H1 (cell line): ENCODE measurements around the gene AMN1. TPM values are rescaled to one million over a fixed set of nuclear protein-coding genes. Genes with fewer than 3 reads are reported as not detected.

Experiments used
- CTCF ChIA-PET: fragments of 300-600 bp; sonication (Branson Sonifier 250); formaldehyde crosslinking; loops from one replicate; lab custom pipeline; 2021; ENCODE audit not compliant: partially characterized antibody; lab: Charles Lee
- POLR2A ChIA-PET: fragments of 300-600 bp; sonication (Branson Sonifier 250); formaldehyde crosslinking; loops from one replicate; lab custom pipeline; 2021; ENCODE audit warnings: inconsistent platforms; ENCODE audit not compliant: partially characterized antibody; lab: Charles Lee
- DNase-seq, 2 experiments: peaks; one replicate each; pipeline versions ENCODE4 v3.0.0 to v3.0.0-alpha.2; 2010 to 2022; ENCODE audit warnings: low spot score in 2 of 2, low read depth in 1 of 2, mixed read lengths in 1 of 2
- FAIRE-seq: peaks from 2 replicates; lab custom pipeline; 2011; peaks lifted over from hg19 to GRCh38; lab: Jason Lieb, UNC
- H2AFZ ChIP-seq: 2 replicates; pipeline ENCODE4 v1.8.1; 2012; ENCODE audit warnings: low read length, inconsistent platforms
- H2AK5ac ChIP-seq: 2 replicates; pipeline ENCODE4 v1.6.1; 2013; ENCODE audit warnings: low read depth, low read length
- H2BK120ac ChIP-seq: replicated peaks from 2 replicates; pipeline ENCODE3; 2013; ENCODE audit warnings: low read depth, low read length, inconsistent platforms
- H2BK12ac ChIP-seq: 2 replicates; pipeline ENCODE4 v1.6.1; 2013; ENCODE audit warnings: low read depth, low read length
- H2BK15ac ChIP-seq: 2 replicates; pipeline ENCODE4 v1.6.1; 2013; ENCODE audit warnings: low read length
- H2BK20ac ChIP-seq: 2 replicates; pipeline ENCODE4 v1.6.1; 2013; ENCODE audit warnings: low read length
- H2BK5ac ChIP-seq: 2 replicates; pipeline ENCODE4 v1.6.1; 2013; ENCODE audit warnings: low read depth, low read length
- H3K14ac ChIP-seq: 2 replicates; pipeline ENCODE4 v1.6.1; 2013; ENCODE audit warnings: inconsistent platforms; ENCODE audit not compliant: insufficient read length
- H3K18ac ChIP-seq: 2 replicates; pipeline ENCODE4 v1.6.1; 2013; ENCODE audit warnings: low read length; ENCODE audit errors: extremely low read depth
- H3K23ac ChIP-seq: 2 replicates; pipeline ENCODE4 v1.6.1; 2013; ENCODE audit warnings: inconsistent platforms; ENCODE audit not compliant: insufficient read length
- H3K23me2 ChIP-seq: 2 replicates; pipeline ENCODE4 v1.6.1; 2013; ENCODE audit warnings: low read depth, low read length
- H3K27ac ChIP-seq: 2 replicates; pipeline ENCODE4 v1.6.1; 2011; ENCODE audit warnings: low read depth, low read length, inconsistent platforms
- H3K27me3 ChIP-seq, 4 experiments: replicated peaks in 1 of 4; 1 replicate in 1 of 4; 2 replicates in 3 of 4; pipeline versions ENCODE4 v1.6.1 to v1.8.1; 2011 to 2013; ENCODE audit warnings: low read length in 3 of 4, mild to moderate bottlenecking in 3 of 4, inconsistent platforms in 2 of 4, mixed read lengths in 2 of 4, moderate library complexity in 1 of 4; ENCODE audit not compliant: control insufficient read depth in 3 of 4, insufficient read depth in 3 of 4; ENCODE audit errors: extremely low read depth in 1 of 4
- H3K36me3 ChIP-seq, 4 experiments: 2 replicates each; pipeline versions ENCODE4 v1.6.1 to v1.8.1; 2011 to 2013; ENCODE audit warnings: mild to moderate bottlenecking in 4 of 4, low read length in 3 of 4, moderate library complexity in 2 of 4, control low read depth in 1 of 4, inconsistent platforms in 1 of 4; ENCODE audit not compliant: insufficient read depth in 4 of 4, control insufficient read depth in 2 of 4
- H3K4ac ChIP-seq: replicated peaks from 2 replicates; pipeline ENCODE3; 2013; ENCODE audit warnings: low read length, low read depth, mixed read lengths, inconsistent platforms; ENCODE audit not compliant: insufficient read length
- H3K4me1 ChIP-seq, 4 experiments: replicated peaks in 1 of 4; 1 replicate in 1 of 4; 2 replicates in 3 of 4; pipeline versions ENCODE4 v1.6.1 to v1.8.1; 2011 to 2013; ENCODE audit warnings: low read length in 3 of 4, inconsistent platforms in 2 of 4, mixed read lengths in 1 of 4; ENCODE audit not compliant: insufficient read depth in 4 of 4, control insufficient read depth in 3 of 4
- H3K4me2 ChIP-seq, 2 experiments: 2 replicates each; pipeline versions ENCODE4 v1.6.1 to v1.8.1; 2011 to 2013; ENCODE audit warnings: low read depth in 2 of 2, low read length in 2 of 2, control low read depth in 1 of 2, inconsistent platforms in 1 of 2, mild to moderate bottlenecking in 1 of 2; ENCODE audit not compliant: insufficient read depth in 1 of 2
- H3K4me3 ChIP-seq, 4 experiments: fragments of 200-600, 300-600 bp in 1 of 4; sonication (generic), shearing (Covaris generic), sonication (Bioruptor Twin) in 1 of 4; 2 replicates each; pipeline versions ENCODE4 v1.5.1 to v1.8.1; 2011 to 2016; ENCODE audit warnings: low read length in 4 of 4, low read depth in 3 of 4, control low read depth in 2 of 4, inconsistent platforms in 2 of 4, mild to moderate bottlenecking in 2 of 4, mixed read lengths in 1 of 4, moderate library complexity in 1 of 4; ENCODE audit not compliant: insufficient read depth in 2 of 4; ENCODE audit errors: extremely low read depth in 1 of 4
- H3K56ac ChIP-seq: replicated peaks from 2 replicates; pipeline ENCODE3; 2013; ENCODE audit warnings: low read depth, mild to moderate bottlenecking, mixed read lengths, low read length, inconsistent platforms; ENCODE audit not compliant: insufficient read length
- H3K79me1 ChIP-seq: 2 replicates; pipeline ENCODE4 v1.6.1; 2013; ENCODE audit warnings: low read depth, low read length, control low read depth
- H3K79me2 ChIP-seq, 2 experiments: 2 replicates each; pipeline versions ENCODE4 v1.6.1 to v1.8.1; 2012 to 2013; ENCODE audit warnings: low read length in 2 of 2, mild to moderate bottlenecking in 2 of 2, inconsistent platforms in 1 of 2; ENCODE audit not compliant: insufficient read depth in 2 of 2, control insufficient read depth in 1 of 2
- H3K9ac ChIP-seq, 4 experiments: replicated peaks in 1 of 4; 1 replicate in 1 of 4; 2 replicates in 3 of 4; pipeline versions ENCODE4 v1.6.1 to v1.8.1; 2011 to 2013; ENCODE audit warnings: low read depth in 3 of 4, low read length in 3 of 4, control low read depth in 2 of 4, mild to moderate bottlenecking in 2 of 4, moderate library complexity in 2 of 4, inconsistent platforms in 1 of 4; ENCODE audit errors: extremely low read depth in 1 of 4
- H3K9me3 ChIP-seq, 2 experiments: 2 replicates each; pipeline versions ENCODE4 v1.6.1 to v1.8.1; 2012 to 2013; ENCODE audit warnings: mild to moderate bottlenecking in 2 of 2, moderate library complexity in 2 of 2, control low read depth in 1 of 2, inconsistent platforms in 1 of 2, low read depth in 1 of 2, low read length in 1 of 2, mixed read lengths in 1 of 2; ENCODE audit not compliant: insufficient read depth in 2 of 2
- H4K20me1 ChIP-seq, 2 experiments: replicated peaks in 1 of 2; 2 replicates each; pipeline versions ENCODE3 to v1.8.1; 2011 to 2013; ENCODE audit warnings: inconsistent platforms in 2 of 2, low read length in 2 of 2, mild to moderate bottlenecking in 1 of 2; ENCODE audit not compliant: insufficient read depth in 2 of 2, control insufficient read depth in 1 of 2
- H4K5ac ChIP-seq: 2 replicates; pipeline ENCODE4 v1.6.1; 2013; ENCODE audit warnings: low read length, low read depth, mixed read lengths, inconsistent platforms; ENCODE audit not compliant: insufficient read length
- H4K8ac ChIP-seq: 2 replicates; pipeline ENCODE4 v1.8.0; 2013; ENCODE audit warnings: mild to moderate bottlenecking, moderate library complexity, low read length, inconsistent platforms; ENCODE audit not compliant: insufficient read depth; ENCODE audit errors: extremely low read depth
- H4K91ac ChIP-seq: replicated peaks from 2 replicates; pipeline ENCODE3; 2013; ENCODE audit warnings: low read length, mixed read lengths, inconsistent platforms; ENCODE audit not compliant: insufficient read length
- CREB1 ChIP-seq: IDR thresholded peaks from 2 replicates; pipeline ENCODE4 v1.6.1; 2012; ENCODE audit warnings: inconsistent platforms
- EP300 ChIP-seq, 2 experiments: IDR thresholded peaks; 1 replicate in 1 of 2; 2 replicates in 1 of 2; pipeline ENCODE4 v1.6.1; 2011 to 2012; ENCODE audit warnings: low read depth in 2 of 2, low read length in 2 of 2, mild to moderate bottlenecking in 2 of 2, borderline replicate concordance in 1 of 2, inconsistent platforms in 1 of 2, moderate library complexity in 1 of 2
- GABPA ChIP-seq: IDR thresholded peaks from 2 replicates; pipeline ENCODE4 v1.6.1; 2011; ENCODE audit warnings: mild to moderate bottlenecking, low read length, moderate library complexity, borderline replicate concordance; ENCODE audit not compliant: insufficient read depth
- GTF2F1 ChIP-seq: IDR thresholded peaks from 2 replicates; pipeline ENCODE4 v1.6.1; 2012; ENCODE audit warnings: low read depth, low read length, improper control_type of control experiment, borderline replicate concordance
- NANOG ChIP-seq: IDR thresholded peaks from 2 replicates; pipeline ENCODE4 v1.6.1; 2011; ENCODE audit warnings: low read length, low read depth, mild to moderate bottlenecking, inconsistent platforms; ENCODE audit not compliant: insufficient read depth, poor library complexity, severe bottlenecking
- POLR2A ChIP-seq, 2 experiments: IDR thresholded peaks; 1 replicate in 1 of 2; 2 replicates in 1 of 2; pipeline ENCODE4 v1.6.1; 2011; ENCODE audit warnings: low read depth in 2 of 2, low read length in 2 of 2, mild to moderate bottlenecking in 2 of 2; ENCODE audit errors: control extremely low read depth in 1 of 2
- ZNF274 ChIP-seq: IDR thresholded peaks from 2 replicates; pipeline ENCODE4 v1.7.0; 2012; ENCODE audit warnings: low read length, borderline replicate concordance; ENCODE audit errors: extremely low read depth
- WGBS, 2 experiments: shearing (Covaris generic) in 1 of 2; methylation state at CpG; one replicate each; pipeline versions ENCODE4 v1.1.6 to v1.1.7; 2013 to 2015; ENCODE audit warnings: low lambda C conversion rate in 2 of 2, mixed read lengths in 2 of 2, inconsistent platforms in 1 of 2, low coverage in 1 of 2, missing lambda C conversion rate in 1 of 2; ENCODE audit not compliant: insufficient replicate concordance in 2 of 2, insufficient coverage in 1 of 2, insufficient read length in 1 of 2; ENCODE audit errors: extremely low coverage in 1 of 2, missing lambda C conversion rate in 1 of 2; 5-methylcytosine and 5-hydroxymethylcytosine counted together
- polyA plus RNA-seq, 7 experiments: library from polyadenylated mRNA; depleted of rRNA in 3 of 7; stranded (reverse) in 5 of 7; unstranded in 2 of 7; fragments of >200 nt in 5 of 7; fragments of 200-250 nt in 2 of 7; gene quantifications; 1 replicate in 5 of 7; 2 replicates in 1 of 7; 4 replicates in 1 of 7; pipeline versions ENCODE4 v1.2.1 to v1.2.3, GENCODE V29; 2011 to 2013; ENCODE audit warnings: missing spikeins in 2 of 7, mixed read lengths in 2 of 7
- total RNA-seq: library from RNA; stranded (reverse); fragmentation: NEBNext Ultra II Directional; extraction: Animal tissue kit (Norgen Biotek cat#: 25700); gene quantifications from 2 replicates; pipeline ENCODE4 v1.2.1, GENCODE V29; 2021
- TF ChIP-seq, protein P1 (sequence below): IDR thresholded peaks from 2 replicates; pipeline ENCODE4 v1.6.1; 2012; ENCODE audit warnings: low read length, inconsistent platforms

Gene AMN1
- total and polyA plus RNA-seq, 2 of the 8 experiments (the other 6 are each of a cell fraction or from before 2014, with no cell fraction given) = 7.5 to 13.8 TPM

DNA sequence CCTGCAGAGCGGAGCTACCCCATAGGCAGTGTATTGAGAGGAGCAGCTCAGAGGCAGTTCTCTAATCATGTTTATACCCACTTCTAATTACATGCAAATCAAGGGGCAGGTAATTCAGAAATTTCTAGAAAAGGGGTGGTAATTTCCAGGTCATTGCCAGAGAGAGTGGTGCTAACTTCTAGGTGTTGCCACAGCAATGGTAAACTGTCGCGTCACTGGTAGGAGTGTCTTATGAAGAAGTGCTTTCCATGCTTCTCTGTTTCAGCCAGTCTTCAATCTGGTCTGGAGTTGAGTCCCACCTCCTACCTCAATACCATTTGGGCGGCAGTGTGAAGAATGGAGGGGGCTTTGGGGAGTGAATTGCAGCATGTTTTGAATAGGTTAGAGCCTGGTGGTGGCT is 8.5 kb upstream of the AMN1 start:
- H4K8ac ChIP-seq = no peak overlapping the region
- H3K79me1 ChIP-seq = no peaks in the 10 kb centered on the region
- H2BK12ac ChIP-seq = no peak overlapping the region
- H3K4me1 ChIP-seq = peaks cover 4 to 8% (median 5%) of the 10 kb centered on the region in 4 experiments; a peak in 5 of 7 replicates
- 85% methylated on average over 4 of the region's 4 CpGs; no CpG with 5 or more reads in 1 of the 2 experiments for WGBS, 2 experiments
- DNase-seq (peak in 1 of 2 experiments; percentile 32), FAIRE-seq (no peak)
- H4K91ac ChIP-seq = no peak overlapping the region
- no peaks in the 10 kb centered on the region for H3K79me2 ChIP-seq
- no peak overlapping the region for H2BK120ac ChIP-seq
- no peaks in the 10 kb centered on the region for H3K23me2 ChIP-seq
- no peak overlapping the region for H2BK15ac ChIP-seq
- H3K23ac ChIP-seq = no peak overlapping the region
- no peak overlapping the region for H2AFZ ChIP-seq
- H3K14ac ChIP-seq = no peak overlapping the region
- no peak overlapping the region for H3K9ac ChIP-seq
- no peak overlapping the region for H2AK5ac ChIP-seq
- H3K27me3 ChIP-seq = no peaks in the 10 kb centered on the region
- no peaks in the 10 kb centered on the region for H3K9me3 ChIP-seq
- ChIA-PET POLR2A (interaction anchor here (0.5 to 0.9 kb wide), 2 partner anchors 222 to 345 kb away, joined by 3 read pairs; no protein-coding TSS in a partner anchor), CTCF (no interaction called here)
- no peak overlapping the region for H4K5ac ChIP-seq
- TF ChIP-seq, protein P1, sequence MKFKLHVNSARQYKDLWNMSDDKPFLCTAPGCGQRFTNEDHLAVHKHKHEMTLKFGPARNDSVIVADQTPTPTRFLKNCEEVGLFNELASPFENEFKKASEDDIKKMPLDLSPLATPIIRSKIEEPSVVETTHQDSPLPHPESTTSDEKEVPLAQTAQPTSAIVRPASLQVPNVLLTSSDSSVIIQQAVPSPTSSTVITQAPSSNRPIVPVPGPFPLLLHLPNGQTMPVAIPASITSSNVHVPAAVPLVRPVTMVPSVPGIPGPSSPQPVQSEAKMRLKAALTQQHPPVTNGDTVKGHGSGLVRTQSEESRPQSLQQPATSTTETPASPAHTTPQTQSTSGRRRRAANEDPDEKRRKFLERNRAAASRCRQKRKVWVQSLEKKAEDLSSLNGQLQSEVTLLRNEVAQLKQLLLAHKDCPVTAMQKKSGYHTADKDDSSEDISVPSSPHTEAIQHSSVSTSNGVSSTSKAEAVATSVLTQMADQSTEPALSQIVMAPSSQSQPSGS = no peak
- TF ChIP-seq GABPA (no peak), NANOG (no peak), POLR2A (IDR thresholded peaks at IDR 0.05; ENCODE audit: control extremely low read depth in 1 of 2, low read depth in 2 of 2, low read length in 2 of 2) (no peak), ZNF274 (no peak), CREB1 (no peak), EP300 (IDR thresholded peaks at IDR 0.05; ENCODE audit: borderline replicate concordance in 1 of 2, low read depth in 2 of 2, low read length in 2 of 2) (no peak), GTF2F1 (no peak)
- TF ChIP-seq, all 59 proteins: peak for 0
- H3K4ac ChIP-seq = no peak overlapping the region
- H2BK5ac ChIP-seq = no peak overlapping the region
- H3K4me2 ChIP-seq = no peak overlapping the region
- no peak overlapping the region for H3K18ac ChIP-seq
- H3K4me3 ChIP-seq = no peak overlapping the region
- H3K36me3 ChIP-seq = no peaks in the 10 kb centered on the region
- no peak overlapping the region for H3K56ac ChIP-seq
- no peaks in the 10 kb centered on the region for H4K20me1 ChIP-seq
- no peak overlapping the region for H3K27ac ChIP-seq
- H2BK20ac ChIP-seq = no peak overlapping the region
